Loucy (cell line): ENCODE measurements around the gene CALML4.

Source experiments
- CTCF ChIP-seq: fragments of 200-600 bp; sonication (generic); conservative IDR thresholded peaks from 2 replicates; pipeline ENCODE4 v1.5.1; 2014; ENCODE audit warnings: mild to moderate bottlenecking, antibody characterized with exemption, low read length
- EZH2phosphoT487 ChIP-seq: fragments of 200-600 bp; IDR thresholded peaks from 2 replicates; pipeline ENCODE4 v1.6.1; 2018; ENCODE audit warnings: antibody characterized with exemption, mild to moderate bottlenecking, moderate library complexity, borderline replicate concordance

DNA sequence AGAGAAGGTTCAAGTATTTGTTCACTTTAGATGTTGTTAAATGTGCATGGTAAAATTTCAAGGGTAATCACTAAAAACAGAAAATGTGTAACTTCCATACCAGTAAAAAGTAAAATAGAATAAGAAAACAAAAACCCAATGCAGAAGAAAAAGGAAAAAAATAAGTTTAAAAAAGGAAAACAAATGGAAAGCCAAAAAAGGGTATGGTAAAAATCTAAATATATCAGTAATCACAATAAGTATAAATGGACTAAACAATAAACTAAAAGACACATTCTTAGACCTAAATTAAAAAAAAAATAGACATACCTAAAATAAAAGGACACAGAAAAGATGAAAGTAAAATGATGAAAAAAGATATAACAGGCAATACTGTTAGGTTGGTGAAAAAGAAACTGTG lies 33.9 kb upstream of the CALML4 start:
- TF ChIP-seq CTCF: no peak
- no peak for TF ChIP-seq EZH2phosphoT487
